Fibroblast of lung (primary cell): ENCODE data around the gene PRSS22. TPM values are rescaled to one million over a fixed set of nuclear protein-coding genes. Genes with fewer than 3 reads are reported as not detected.

Experiments used
- DNase-seq, 2 donors: peaks; one replicate each; pipeline versions ENCODE4 v3.0.0 to v3.0.0-alpha.2; 2010; ENCODE audit warnings: low read depth in 2 of 2
- H2AFZ ChIP-seq: 2 replicates; pipeline ENCODE4 v1.5.1; 2012; ENCODE audit warnings: low read length, control low read depth, inconsistent platforms
- H3K27ac ChIP-seq: 2 replicates; pipeline ENCODE4 v1.5.1; 2011; ENCODE audit warnings: low read length, control low read depth; ENCODE audit not compliant: insufficient read depth
- H3K27me3 ChIP-seq: 2 replicates; pipeline ENCODE4 v1.5.1; 2011; ENCODE audit warnings: mild to moderate bottlenecking, low read length; ENCODE audit not compliant: control insufficient read depth, insufficient read depth
- H3K36me3 ChIP-seq: 2 replicates; pipeline ENCODE4 v1.5.1; 2011; ENCODE audit warnings: low read length; ENCODE audit not compliant: control insufficient read depth, insufficient read depth
- H3K4me1 ChIP-seq: 2 replicates; pipeline ENCODE4 v1.5.1; 2011; ENCODE audit warnings: low read length; ENCODE audit not compliant: control insufficient read depth, insufficient read depth; ENCODE audit errors: extremely low read depth
- H3K4me2 ChIP-seq: 2 replicates; pipeline ENCODE4 v1.5.1; 2011; ENCODE audit warnings: low read length, control low read depth; ENCODE audit not compliant: insufficient read depth; ENCODE audit errors: extremely low read depth
- H3K4me3 ChIP-seq, 4 experiments: fragments of 200-600 bp in 1 of 4; sonication (generic) in 1 of 4; replicated peaks in 1 of 4; 2 replicates each; pipeline ENCODE4 v1.5.1; 2011 to 2016; ENCODE audit warnings: low read length in 4 of 4, low read depth in 3 of 4, mild to moderate bottlenecking in 3 of 4, control low read depth in 2 of 4, inconsistent platforms in 1 of 4, mixed read lengths in 1 of 4; ENCODE audit not compliant: insufficient read depth in 1 of 4; ENCODE audit errors: control extremely low read depth in 1 of 4
- H3K79me2 ChIP-seq: 2 replicates; pipeline ENCODE4 v1.5.1; 2012; ENCODE audit warnings: mild to moderate bottlenecking, low read length, inconsistent platforms; ENCODE audit not compliant: control insufficient read depth, insufficient read depth
- H3K9ac ChIP-seq: 2 replicates; pipeline ENCODE4 v1.5.1; 2011; ENCODE audit warnings: mild to moderate bottlenecking, low read length, control low read depth; ENCODE audit not compliant: insufficient read depth
- H3K9me3 ChIP-seq: 2 replicates; pipeline ENCODE4 v1.5.1; 2012; ENCODE audit warnings: low read depth, low read length; ENCODE audit not compliant: control insufficient read depth, insufficient read depth
- H4K20me1 ChIP-seq: 2 replicates; pipeline ENCODE4 v1.5.1; 2011; ENCODE audit warnings: low read length; ENCODE audit not compliant: control insufficient read depth, insufficient read depth; ENCODE audit errors: extremely low read depth
- CTCF ChIP-seq, 2 donors: IDR thresholded peaks in 1 of 2; conservative IDR thresholded peaks in 1 of 2; 1 replicate in 1 of 2; 2 replicates in 1 of 2; pipeline ENCODE4 v1.5.1; 2011 to 2012; ENCODE audit warnings: low read length in 2 of 2, control low read depth in 1 of 2, inconsistent platforms in 1 of 2, low read depth in 1 of 2, mild to moderate bottlenecking in 1 of 2
- EZH2 ChIP-seq: IDR thresholded peaks from 2 replicates; pipeline ENCODE4 v1.5.1; 2012; ENCODE audit warnings: low read length, control low read depth, mild to moderate bottlenecking; ENCODE audit errors: missing control alignments
- polyA plus RNA-seq, 2 donors: library from polyadenylated mRNA; depleted of rRNA in 1 of 2; stranded (reverse) in 1 of 2; unstranded in 1 of 2; fragments of >200 nt; gene quantifications; 2 replicates each; pipeline ENCODE4 v1.2.1, GENCODE V29; 2011 to 2012; ENCODE audit warnings: missing spikeins in 1 of 2
- total RNA-seq: library from RNA; depleted of rRNA; stranded (reverse); fragments of >200 nt; gene quantifications from 2 replicates; pipeline ENCODE4 v1.2.1, GENCODE V29; 2014

Gene PRSS22
- total and polyA plus RNA-seq, 2 donors (not counting 1 experiment from before 2014, with no cell fraction given): 0.17 TPM; not detected in 1

DNA sequence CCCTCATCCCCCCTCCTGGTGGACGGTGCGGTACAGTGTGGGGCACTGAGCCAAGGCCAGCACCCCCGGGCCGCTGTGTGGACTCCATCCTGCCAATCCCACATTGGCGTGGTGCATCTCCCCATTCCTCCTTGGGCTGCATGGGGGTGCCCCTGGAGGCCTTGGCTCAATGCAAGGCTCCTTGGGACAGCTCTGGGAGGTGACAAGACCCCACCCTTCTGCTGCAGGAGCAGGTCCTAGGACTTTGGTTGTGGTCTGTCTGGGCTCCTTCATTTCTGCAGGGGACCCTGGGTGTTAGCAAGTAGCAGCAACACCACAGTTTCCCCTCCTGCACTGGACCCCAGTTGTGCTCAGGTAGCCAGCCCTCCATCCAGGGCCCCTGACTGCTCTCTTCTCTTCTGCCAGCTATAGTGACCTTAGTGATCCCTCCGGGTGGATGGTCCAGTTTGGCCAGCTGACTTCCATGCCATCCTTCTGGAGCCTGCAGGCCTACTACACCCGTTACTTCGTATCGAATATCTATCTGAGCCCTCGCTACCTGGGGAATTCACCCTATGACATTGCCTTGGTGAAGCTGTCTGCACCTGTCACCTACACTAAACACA is 39.6 kb downstream of the PRSS22 start:
- H3K27me3 ChIP-seq: peaks cover 20% of the 10 kb centered on the region
- no peaks in the 10 kb centered on the region for H3K36me3 ChIP-seq
- no peaks in the 10 kb centered on the region for H4K20me1 ChIP-seq
- no peak for DNase-seq
- H3K4me3 ChIP-seq: no peak overlapping the region
- no peaks in the 10 kb centered on the region for H3K4me1 ChIP-seq
- H3K4me2 ChIP-seq: no peak overlapping the region
- H2AFZ ChIP-seq: no peak overlapping the region
- no peaks in the 10 kb centered on the region for H3K9me3 ChIP-seq
- H3K27ac ChIP-seq: no peak overlapping the region
- no peaks in the 10 kb centered on the region for H3K79me2 ChIP-seq
- no peak overlapping the region for H3K9ac ChIP-seq
- TF ChIP-seq CTCF (conservative IDR thresholded peaks at IDR 0.05 in 1 of 2, IDR thresholded peaks at IDR 0.05 in 1 of 2; ENCODE audit: low read depth in 1 of 2, low read length in 2 of 2) (no peak), EZH2 (no peak)

GRCh38 chr16:2817340-2818271 is 40.4 kb downstream of the PRSS22 start:
- no peak overlapping the region for H3K4me2 ChIP-seq
- H3K9ac ChIP-seq: no peak overlapping the region
- H3K36me3 ChIP-seq: no peaks in the 10 kb centered on the region
- no peaks in the 10 kb centered on the region for H3K79me2 ChIP-seq
- TF ChIP-seq EZH2: no peak
- TF ChIP-seq CTCF (conservative IDR thresholded peaks at IDR 0.05 in 1 of 2, IDR thresholded peaks at IDR 0.05 in 1 of 2; ENCODE audit: low read depth in 1 of 2, low read length in 2 of 2): no peak
- no peaks in the 10 kb centered on the region for H4K20me1 ChIP-seq
- H2AFZ ChIP-seq: no peak overlapping the region
- H3K27me3 ChIP-seq: peaks cover 17% of the 10 kb centered on the region
- no peaks in the 10 kb centered on the region for H3K9me3 ChIP-seq
- H3K4me1 ChIP-seq: no peaks in the 10 kb centered on the region
- no peak for DNase-seq
- no peak overlapping the region for H3K27ac ChIP-seq
- H3K4me3 ChIP-seq: no peak overlapping the region

DNA sequence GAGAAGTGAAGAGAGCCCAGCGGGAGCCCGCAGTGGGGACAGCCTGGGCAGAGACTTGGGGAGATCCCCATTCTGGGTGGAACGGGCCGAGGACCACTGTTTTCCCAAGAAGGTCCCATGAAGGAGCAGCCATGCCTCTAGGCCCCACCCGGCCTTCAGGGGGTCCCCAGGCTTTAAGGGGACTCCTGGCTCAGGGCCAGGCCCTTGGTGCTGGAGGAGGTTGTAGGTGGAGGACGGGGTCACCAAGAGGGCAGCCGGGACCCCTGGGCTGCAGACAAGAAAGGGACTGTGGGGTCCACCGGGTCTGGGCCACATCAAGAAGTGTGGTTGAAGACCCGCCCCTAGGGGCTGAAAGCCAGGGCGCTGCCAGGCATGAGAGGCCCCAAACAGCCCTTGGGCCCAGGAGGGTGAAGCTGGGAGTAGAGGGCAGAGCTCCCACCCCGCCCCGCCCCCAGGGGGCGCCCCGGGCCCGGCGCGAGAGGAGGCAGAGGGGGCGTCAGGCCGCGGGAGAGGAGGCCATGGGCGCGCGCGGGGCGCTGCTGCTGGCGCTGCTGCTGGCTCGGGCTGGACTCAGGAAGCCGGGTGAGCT is 41.1 kb downstream of the PRSS22 start, which contains the start of gene PRSS21:
Gene PRSS21, plus strand, starts transcription at position 487 of the 589 bp plus-strand sequence. Its CDS starts 32 bp downstream, at position 519.
- H3K36me3 ChIP-seq: no peaks in the 10 kb centered on the region
- H3K27ac ChIP-seq: no peak within 1 kb of the TSS
- no peak within 1 kb of the TSS for H3K4me3 ChIP-seq
- no peak within 1 kb of the TSS for H2AFZ ChIP-seq
- no peaks in the 10 kb centered on the region for H4K20me1 ChIP-seq
- peaks cover 10% of the 10 kb centered on the region for H3K27me3 ChIP-seq
- no peaks in the 10 kb centered on the region for H3K4me1 ChIP-seq
- no peak for DNase-seq
- H3K9ac ChIP-seq: no peak within 1 kb of the TSS
- no peaks in the 10 kb centered on the region for H3K9me3 ChIP-seq
- H3K79me2 ChIP-seq: no peaks in the 10 kb centered on the region
- H3K4me2 ChIP-seq: no peak within 1 kb of the TSS
- TF ChIP-seq EZH2 (no peak), CTCF (conservative IDR thresholded peaks at IDR 0.05 in 1 of 2, IDR thresholded peaks at IDR 0.05 in 1 of 2; ENCODE audit: low read depth in 1 of 2, low read length in 2 of 2) (no peak)
